Measurements from ENCODE around the gene COPS2.
"Not testable (repeated sequence)": the region's sequence is repeated elsewhere in the genome, so short reads cannot be mapped to it uniquely, and the experiment has no call there.

COPS2 gene

DNA sequence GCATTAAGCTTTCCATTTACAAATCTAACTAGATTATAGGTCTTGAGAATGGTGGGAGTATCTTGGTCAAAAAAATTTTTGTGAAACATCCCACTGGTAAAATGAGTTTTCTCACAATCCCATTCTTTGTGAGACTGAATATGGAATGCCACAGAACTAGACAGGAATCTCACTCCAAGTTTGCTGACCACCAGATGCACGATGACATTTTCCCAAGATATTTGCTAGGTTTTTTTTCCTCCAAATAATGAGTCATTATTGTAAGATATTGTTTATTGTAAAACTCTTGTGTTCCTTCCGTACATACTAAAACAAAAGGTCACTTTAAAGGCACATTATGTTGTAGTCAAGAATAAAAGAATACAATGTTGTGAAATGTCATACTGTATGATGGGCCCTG is 53.9 kb downstream of the COPS2 start:
- no peak for DNase-seq

DNA sequence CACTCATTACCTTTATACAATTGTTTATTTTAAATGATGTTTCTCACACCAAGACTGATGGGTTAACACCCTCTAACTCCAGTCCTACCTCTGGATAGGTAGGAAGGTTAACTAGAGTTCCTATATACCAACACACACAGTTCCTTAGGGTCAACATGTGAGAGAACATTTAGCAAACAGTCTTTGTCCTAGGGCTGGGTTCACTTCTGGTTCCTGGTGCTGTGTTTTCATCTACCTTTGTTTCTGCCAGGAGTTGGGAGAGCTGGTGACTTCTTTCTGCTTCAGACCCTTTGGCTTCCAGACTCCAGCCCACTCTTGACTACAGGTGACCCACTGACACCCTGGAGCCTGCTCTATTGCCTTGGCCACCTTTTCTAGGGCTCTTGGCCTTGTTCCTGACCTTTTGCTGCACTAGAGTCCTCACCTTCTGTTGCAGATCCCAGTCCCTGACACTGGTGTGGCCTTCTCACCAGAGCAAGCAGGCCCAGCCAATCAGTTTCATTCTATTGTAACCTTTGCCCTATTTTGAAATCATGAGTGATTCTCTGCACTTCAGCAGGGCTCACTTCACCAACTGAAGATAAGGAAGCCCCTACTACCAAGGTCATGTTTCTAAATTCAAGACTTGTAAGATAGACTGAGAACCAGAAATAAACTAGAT is 59.2 kb downstream of the COPS2 start:
- DNase-seq = no peak

DNA sequence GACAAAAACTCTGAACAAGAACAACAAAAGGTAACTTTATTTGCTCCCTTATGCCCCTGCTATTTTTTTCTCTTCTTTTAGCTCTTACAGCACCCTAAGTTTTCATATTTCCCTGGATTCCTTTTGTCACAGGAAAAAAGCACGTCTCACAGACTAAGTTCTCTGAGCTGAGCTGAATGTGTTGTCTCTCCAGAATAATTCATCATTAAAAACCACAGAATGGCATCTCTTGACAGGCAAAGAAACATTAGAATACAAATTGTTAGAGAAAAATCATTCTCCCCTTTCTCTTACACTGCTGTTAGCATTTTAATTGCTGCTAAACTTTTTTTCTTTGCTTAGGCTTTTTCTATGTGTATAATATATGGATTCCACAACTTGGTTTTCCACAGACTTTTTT is 60.5 kb downstream of the COPS2 start:
- no peak for DNase-seq

DNA sequence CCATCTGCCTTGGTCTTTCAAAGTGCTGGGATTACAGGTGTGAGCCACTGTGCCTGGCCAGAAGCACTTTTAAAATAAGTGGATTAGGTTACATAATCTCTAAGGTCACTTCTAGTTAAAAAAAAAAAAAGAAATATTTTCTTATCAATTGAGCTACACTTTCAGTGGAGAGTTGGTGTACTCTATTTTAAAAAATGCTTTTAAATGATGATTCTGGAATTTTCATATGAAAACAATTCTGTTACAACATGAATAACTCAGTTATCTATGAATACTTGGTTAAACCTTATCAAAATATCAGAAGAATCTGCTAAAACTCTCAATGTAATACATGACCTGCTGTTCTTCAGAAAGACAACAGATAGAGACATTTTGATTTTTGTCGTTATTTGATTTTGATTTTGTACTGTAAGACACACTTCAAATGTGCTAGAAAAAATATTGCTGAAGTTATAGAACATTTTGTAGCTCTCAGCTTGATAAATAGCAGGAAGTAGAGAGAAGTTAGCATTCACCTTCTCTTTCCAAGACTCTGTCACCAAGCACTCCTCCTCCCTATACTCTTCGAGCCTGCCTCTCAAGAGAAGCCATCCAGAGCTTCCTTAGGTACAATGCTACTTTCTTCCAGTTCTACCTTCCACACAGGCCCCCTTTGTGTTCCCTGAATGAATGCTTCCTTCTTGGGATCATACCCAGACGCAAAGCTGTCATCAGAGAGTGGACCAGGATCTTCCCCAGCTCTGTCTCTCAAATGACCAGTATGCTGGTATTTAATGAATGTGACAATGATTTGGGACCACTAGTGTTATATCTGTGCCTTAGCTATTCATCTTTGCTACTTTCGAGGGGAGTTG is 61.9 kb downstream of the COPS2 start:
- DNase-seq = no peak

DNA sequence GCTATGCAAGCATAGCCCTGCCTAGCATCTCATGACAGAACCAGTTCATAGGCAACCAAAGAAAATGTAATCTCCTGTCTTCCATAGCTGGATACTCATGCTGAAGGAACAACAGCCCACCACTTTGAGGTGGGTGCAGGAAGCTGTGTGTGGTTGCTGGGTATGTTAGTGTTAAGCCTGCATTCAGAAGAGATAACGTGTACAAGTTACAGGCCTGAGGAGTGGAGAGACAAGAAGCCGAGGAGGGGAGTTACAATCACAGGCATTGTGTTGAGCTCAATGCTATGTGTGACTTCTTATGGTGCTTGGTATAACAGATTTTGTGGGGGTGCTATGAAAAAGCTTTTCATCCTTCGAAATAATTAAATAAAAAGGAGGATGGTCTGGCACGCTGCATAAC is 66.4 kb downstream of the COPS2 start:
- no peak for DNase-seq

DNA sequence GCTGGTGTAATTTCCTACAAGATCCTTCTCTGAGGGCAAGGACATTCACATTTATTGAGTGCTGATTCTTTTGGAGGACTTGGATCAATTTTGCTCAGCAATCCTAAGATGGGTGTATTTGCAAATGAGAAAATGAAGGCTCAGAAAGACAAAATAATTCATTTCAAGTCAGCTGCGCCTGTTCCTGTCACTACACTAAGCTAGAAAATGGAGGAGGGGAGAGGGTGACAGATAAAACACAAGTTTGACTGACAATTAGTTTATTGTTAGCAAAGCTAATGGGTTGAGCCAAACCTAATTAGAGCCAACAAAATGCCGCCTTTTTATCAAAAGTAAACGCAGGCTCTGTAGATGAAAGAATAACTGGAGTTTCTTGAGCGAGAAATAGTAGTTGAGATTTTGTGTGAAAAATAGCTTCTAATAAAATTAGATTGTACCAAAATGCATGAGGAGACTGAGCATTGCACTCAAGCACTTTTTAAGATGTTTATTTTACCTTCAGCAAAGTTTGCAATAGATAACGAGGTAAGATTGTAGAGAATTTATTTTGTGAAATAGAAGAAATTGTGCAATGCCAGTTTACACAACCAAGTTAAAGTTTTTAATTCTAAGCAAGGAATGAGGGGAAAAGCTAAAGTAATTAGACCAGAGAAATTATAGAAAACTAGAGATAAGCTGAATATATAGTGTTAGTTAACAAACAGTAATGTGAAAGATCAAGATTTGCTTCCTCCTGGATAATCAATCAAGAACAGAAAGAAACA is 69.5 kb downstream of the COPS2 start:
- DNase-seq = no peak

DNA sequence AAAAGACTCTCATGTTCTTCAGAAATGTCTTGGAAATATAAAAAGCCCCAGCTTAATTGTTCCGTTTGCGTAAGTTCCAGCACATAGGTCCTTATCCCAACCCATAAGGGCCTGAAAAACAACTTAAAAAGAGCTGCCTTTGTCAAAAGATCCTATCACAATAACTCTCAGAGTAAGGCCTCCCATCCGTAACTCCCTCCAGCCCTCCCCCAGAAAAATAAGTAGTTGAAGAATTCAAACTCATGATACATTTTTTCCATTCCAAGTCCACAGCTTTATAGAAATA is 71.2 kb downstream of the COPS2 start:
- DNase-seq = no peak

DNA sequence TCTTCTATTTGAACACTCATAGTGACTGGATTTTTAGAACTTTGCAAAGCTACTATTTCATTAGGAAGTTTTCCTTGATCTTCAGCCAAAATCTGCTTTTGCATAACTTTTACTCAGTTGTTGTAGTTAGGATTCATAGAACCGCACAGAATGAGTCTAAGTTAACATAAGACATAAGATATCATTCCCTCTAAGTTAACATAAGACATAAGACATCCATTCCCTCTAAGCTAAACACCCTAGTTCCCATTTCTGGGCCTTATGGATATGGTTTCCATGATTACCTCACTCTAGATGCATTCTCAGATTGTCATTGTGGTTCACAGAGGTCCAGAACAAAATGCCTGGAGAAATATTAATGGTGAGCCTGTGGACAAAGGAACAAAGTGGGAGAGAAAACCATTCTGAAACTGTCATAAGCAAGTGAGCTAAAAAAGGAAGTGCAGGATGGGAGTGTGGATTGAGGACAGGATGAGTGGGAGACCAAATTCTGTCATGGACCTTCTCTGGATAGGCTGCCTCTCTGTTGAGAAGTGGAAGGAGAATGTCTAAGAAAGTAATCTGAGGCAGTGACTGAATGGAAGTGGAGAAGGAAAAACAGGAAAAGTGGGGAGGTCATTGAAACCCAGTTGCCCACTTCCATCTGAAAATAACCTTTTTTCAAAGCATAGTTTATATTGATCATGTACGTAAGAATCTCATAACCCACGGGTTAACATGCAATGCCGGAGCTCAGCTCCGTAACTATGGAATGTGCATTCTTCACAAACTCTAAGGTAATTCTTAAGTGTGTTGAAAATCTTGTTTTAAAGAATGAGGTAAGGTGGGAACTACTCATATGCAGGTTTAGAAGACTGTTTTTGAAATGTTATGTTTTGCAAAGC is 71.8 kb downstream of the COPS2 start:
- DNase-seq = no peak

DNA sequence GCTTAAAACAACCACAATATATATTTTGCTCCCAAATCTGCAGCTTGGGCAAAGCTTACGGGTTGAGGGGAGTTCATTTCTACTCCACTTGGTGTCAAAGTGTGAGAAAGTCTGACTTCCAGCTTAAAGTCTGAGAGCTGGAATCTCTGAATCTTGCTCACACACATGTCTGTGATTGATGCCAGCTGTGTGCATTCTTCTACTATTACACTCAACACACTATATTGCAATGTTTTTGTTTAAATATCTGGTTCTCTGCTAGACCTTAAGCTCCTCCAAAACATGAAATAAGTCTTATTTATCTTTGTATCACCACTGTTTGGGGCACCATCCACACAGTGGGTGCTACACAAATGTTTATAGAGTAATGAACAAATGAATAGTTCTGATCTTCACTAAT is 72.4 kb downstream of the COPS2 start:
- no peak for DNase-seq

DNA sequence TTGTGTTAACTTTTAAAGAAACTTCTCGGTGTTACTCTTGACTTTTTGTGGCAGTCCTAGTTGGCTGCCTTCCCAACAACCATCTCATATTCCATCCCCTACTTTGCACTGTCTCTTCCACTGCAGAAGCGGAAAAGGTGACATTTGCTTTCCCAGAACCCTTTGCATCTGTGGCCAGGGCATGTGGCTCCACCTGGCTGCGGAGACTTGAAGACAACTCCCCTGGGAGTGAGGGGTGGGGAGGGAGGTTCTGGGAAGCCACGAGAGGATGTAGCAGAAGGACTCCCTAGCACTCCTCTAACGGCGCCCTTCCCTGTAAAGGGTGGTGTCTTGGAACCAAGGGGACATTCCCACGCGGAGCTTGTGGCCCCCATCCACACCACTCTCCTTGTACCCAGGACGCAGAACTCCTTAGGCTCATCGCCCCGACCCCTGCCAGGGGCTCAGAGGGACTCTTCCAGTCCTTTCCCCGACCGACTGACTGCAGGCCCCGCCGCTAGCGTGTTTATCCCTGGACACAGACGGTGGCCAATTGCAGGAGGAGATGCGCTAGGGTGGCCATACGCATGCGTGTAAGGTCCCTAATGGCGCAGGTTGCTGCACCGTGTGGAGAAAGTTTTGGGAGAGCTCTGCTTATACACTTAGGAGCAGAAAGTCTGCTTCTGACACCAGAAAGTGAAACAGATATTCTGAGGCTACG is 75.9 kb downstream of the COPS2 start:
- no peak for DNase-seq

DNA sequence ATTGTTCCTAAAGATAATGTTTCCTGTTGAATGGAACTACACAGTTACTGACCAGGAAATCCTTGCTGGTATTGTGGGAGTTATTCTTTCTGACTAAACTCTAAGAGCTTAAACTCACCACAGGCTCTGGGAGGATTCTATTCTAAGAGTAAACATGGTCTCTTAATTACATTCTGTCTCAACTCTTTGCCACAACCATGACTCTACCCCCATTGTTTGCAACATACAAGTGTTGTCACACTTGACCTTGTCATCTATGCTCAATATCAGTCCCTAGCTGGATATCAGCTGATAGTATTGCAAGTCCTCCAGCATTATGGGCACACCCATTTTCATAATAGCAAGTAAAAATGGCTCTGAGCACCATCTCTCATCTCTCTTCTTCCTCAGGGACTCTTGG is 79.5 kb downstream of the COPS2 start:
- DNase-seq = peak; percentile 42

DNA sequence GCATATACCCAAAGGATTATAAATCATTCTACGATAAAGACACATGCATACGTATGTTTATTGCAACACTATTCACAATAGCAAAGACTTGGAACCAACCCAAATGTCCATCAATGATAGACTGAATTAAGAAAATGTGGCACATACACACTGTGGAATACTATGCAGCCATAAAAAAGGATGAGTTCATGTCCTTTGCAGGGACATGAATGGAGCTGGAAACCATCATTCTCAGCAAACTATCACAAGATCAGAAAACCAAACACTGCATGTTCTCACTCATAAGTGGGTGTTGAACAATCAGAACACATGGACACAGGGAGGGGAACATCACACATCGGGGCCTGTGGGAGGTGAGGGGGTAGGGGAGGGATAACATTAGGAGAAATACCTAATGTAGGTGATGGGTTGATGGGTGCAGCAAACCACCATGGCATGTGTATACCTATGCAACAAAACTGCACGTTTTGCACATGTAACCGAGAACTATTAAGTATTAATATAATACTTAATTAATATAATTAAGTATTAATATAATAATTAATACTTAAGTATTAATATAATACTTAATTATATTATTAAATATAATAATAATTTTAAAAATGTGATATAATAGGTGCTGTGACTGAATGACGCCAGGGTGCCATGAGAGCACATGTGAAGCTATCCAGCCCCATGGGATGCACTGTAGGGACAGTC is 80.7 kb downstream of the COPS2 start:
- not testable (repeated sequence) for DNase-seq
